C4-2B (cell line): ENCODE measurements around the gene DBNL.

Experiments
- CTCF ChIP-seq: fragments of 450-650 bp; conservative IDR thresholded peaks from 2 replicates; pipeline ENCODE4 v1.5.1; 2017; ENCODE audit warnings: mild to moderate bottlenecking
- ZFX ChIP-seq: fragments of 450-650 bp; IDR thresholded peaks from 2 replicates; pipeline ENCODE4 v1.6.1; 2017

- no peak for TF ChIP-seq CTCF
- TF ChIP-seq ZFX = no peak
Observed at GRCh38 chr7:44077061-44077460, 32.6 kb downstream of the DBNL start.
